GM12874 (cell line): ENCODE measurements around the gene IGF1R.

Experiments
- CTCF ChIP-seq: IDR thresholded peaks from 2 replicates; pipeline ENCODE4 v1.5.1; 2011; ENCODE audit warnings: low read depth, mild to moderate bottlenecking, control low read depth, low read length, moderate library complexity; ENCODE audit not compliant: insufficient read depth

Gene IGF1R

GRCh38 chr15:98907927-98908471 is 259.7 kb downstream of the IGF1R start:
- TF ChIP-seq CTCF, result no peak

GRCh38 chr15:98909968-98910885 is 261.9 kb downstream of the IGF1R start:
- no peak for TF ChIP-seq CTCF

- TF ChIP-seq CTCF, result no peak
Measured at GRCh38 chr15:98914626-98915025, 266.3 kb downstream of the IGF1R start.

- no peak for TF ChIP-seq CTCF
Measured at GRCh38 chr15:98916826-98917225, 268.5 kb downstream of the IGF1R start.

GRCh38 chr15:98917417-98917816 is 269.1 kb downstream of the IGF1R start:
- TF ChIP-seq CTCF, result no peak

- no peak for TF ChIP-seq CTCF
Measured at GRCh38 chr15:98920091-98920880, 271.9 kb downstream of the IGF1R start.

GRCh38 chr15:98923171-98923570 is 274.8 kb downstream of the IGF1R start:
- no peak for TF ChIP-seq CTCF
